T-helper 17 cell (primary cell): Measurements from ENCODE around the gene ANKRD33B. TPM values are rescaled to one million over a fixed set of nuclear protein-coding genes. Genes with fewer than 3 reads are reported as not detected.

Source experiments
- ATAC-seq: fragments of 150-1000 bp; cut with Tn5 transposase; 2 replicates; pipeline ENCODE4 v1.10.0; 2021; ENCODE audit warnings: mild to moderate bottlenecking, moderate library complexity
- DNase-seq, 3 donors: peaks; one replicate each; pipeline versions ENCODE4 v3.0.0 to v3.0.0-alpha.2; 2020 to 2021
- H3K9me3 ChIP-seq: one replicate; pipeline ENCODE4 v1.7.0; 2013; ENCODE audit warnings: low read length, mild to moderate bottlenecking; ENCODE audit not compliant: control insufficient read depth, poor library complexity, severe bottlenecking
- H3K27ac Mint-ChIP-seq: one replicate; pipeline ENCODE4 v1.8.0; 2022; ENCODE audit warnings: mild to moderate bottlenecking, moderate library complexity, mixed read lengths
- H3K27me3 Mint-ChIP-seq: one replicate; pipeline ENCODE4 v1.8.0; 2022; ENCODE audit warnings: mixed read lengths
- H3K36me3 Mint-ChIP-seq: one replicate; pipeline ENCODE4 v1.8.0; 2022; ENCODE audit warnings: low read depth, mixed read lengths
- H3K4me1 Mint-ChIP-seq: one replicate; pipeline ENCODE4 v1.8.0; 2022; ENCODE audit warnings: mild to moderate bottlenecking, mixed read lengths
- H3K4me3 Mint-ChIP-seq: one replicate; pipeline ENCODE4 v1.8.0; 2022; ENCODE audit warnings: mild to moderate bottlenecking, moderate library complexity, mixed read lengths
- total RNA-seq, 4 donors: library from RNA in 2 of 4; stranded (reverse) in 2 of 4; gene quantifications; one replicate each; pipeline ENCODE4 v1.2.3 and lab custom pipeline; 2022 to 2026

The ANKRD33B gene
- total RNA-seq, 2 donors from 2014 or later = 5.3 to 13.9 TPM

DNA sequence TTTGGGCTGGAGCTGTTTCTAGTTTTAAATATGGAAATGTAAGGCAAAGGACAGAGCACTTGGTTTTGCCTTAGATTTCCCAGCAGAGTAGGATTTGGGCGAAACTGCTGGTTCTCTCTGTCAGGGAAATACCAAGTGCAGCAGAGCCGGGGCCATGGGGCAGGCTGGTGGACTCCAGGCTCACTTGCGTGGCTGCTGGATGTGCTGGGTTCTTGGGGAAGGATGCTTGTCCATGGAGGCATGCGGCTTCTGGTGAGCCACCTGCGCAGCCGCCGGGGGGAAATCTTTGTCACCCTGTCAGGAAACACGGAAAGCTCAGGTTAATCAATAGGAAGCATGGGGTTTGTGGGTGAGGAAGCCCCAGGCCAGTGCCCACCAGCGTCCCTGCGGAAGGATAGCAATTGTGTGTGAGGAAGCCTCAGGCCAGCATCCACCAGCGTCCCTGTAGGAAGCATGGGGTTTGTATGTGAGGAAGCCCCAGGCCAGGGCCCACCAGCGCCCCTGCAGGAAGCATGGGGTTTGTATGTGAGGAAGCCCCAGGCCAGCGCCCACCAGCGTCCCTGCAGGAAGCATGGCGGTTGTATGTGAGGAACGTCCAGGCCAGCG, 117.1 kb downstream of the ANKRD33B start:
- no peak for DNase-seq
- Mint-ChIP-seq H3K27me3 (no peaks in the 10 kb centered on the region), H3K36me3 (peaks cover 3% of the 10 kb centered on the region), H3K4me1 (no peaks in the 10 kb centered on the region), H3K4me3 (no peak overlapping the region), H3K27ac (no peak overlapping the region)
- ATAC-seq = no peak
- no peaks in the 10 kb centered on the region for H3K9me3 ChIP-seq

DNA sequence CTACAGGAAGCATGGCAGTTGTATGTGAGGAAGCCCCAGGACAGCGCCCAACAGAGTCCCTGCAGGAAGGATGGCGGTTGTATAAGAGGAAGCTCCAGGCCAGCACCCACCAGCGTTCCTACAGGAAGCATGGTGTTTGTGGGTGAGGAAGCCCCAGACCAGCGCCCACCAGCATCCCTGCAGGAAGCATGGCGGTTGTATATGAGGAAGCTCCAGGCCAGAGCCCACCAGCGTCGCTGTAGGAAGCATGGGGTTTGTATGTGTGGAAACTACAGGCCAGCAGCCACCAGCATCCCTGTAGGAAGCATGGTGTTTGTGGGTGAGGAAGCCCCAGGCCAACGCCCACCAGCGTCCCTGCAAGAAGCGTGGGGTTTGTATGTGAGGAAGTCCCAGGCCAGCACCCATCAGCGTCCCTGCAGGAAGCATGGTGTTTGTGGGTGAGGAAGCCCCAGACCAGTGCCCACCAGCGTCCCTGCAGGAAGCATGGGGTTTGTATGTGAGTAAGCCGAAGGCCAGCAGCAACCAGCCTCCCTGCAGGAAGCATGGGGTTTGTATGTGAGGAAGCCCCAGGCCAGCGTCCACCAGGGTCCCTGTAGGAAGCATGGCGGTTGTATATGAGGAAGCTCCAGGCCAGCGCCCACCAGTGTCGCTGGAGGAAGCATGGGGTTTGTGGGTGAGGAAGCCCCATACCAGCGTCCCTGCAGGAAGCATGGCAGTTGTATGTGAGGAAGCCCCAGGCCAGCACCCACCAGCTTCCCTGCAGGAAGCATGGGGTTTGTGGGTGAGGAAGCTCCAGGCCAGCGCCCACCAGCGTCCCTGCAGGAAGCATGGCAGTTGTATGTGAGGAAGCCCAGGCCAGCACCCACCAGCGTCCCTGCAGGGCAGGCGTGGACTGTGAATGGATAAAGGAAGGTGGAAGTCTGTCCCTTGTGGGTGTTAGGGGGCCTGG, 118.1 kb downstream of the ANKRD33B start:
- ATAC-seq (no peak), DNase-seq (no peak)
- no peaks in the 10 kb centered on the region for H3K9me3 ChIP-seq
- H3K27me3 Mint-ChIP-seq = no peaks in the 10 kb centered on the region
- no peak overlapping the region for H3K27ac Mint-ChIP-seq
- H3K4me1 Mint-ChIP-seq = no peaks in the 10 kb centered on the region
- peaks cover 3% of the 10 kb centered on the region for H3K36me3 Mint-ChIP-seq
- no peak overlapping the region for H3K4me3 Mint-ChIP-seq

DNA sequence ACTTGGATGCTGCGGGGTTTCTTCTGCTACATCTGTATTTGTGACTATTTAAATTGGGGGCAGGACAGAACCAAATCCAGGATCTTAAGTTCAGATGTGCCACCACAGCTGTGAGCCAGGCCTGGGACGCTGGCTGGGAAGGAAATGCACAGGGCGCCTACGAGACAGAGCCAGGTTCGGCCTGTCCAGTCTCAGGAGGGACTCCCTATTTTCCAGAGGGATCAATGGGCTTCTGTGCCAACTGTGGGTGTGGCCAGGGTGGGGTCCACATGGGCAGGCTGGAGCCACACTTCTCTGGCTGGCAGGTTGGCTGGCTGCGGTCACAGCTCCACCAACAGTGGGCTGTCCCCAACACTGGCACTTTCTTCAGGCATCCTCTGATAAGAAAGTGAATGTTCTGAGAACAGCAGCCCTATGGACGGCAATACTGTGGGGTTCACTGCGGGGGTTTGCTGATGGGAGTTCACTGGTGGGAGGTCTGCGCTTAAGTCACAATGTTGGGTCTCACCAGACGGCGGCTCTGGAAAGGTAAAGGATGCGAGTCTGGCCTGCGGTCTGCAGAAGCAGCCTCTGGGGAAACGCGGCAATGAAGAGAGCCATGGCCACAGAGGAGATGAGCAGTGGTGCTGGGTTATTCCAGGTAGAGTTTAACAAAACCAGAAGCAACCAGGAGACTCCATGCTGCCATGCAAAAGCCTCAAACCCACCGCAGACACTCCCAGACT, 119.1 kb downstream of the ANKRD33B start:
- peak overlapping the region; percentile 59 for H3K27ac Mint-ChIP-seq
- no peak for DNase-seq
- H3K36me3 Mint-ChIP-seq = peaks cover 5% of the 10 kb centered on the region
- H3K4me1 Mint-ChIP-seq = no peaks in the 10 kb centered on the region
- ATAC-seq = no peak
- no peak overlapping the region for H3K4me3 Mint-ChIP-seq
- no peaks in the 10 kb centered on the region for H3K9me3 ChIP-seq
- H3K27me3 Mint-ChIP-seq = no peaks in the 10 kb centered on the region

GRCh38 chr5:10684303-10685086, 120.6 kb downstream of the ANKRD33B start:
- no peak for DNase-seq
- no peak overlapping the region for H3K27ac Mint-ChIP-seq

GRCh38 chr5:10685115-10685521, 121.2 kb downstream of the ANKRD33B start:
- H3K27ac Mint-ChIP-seq = peak overlapping the region; percentile 32
- no peaks in the 10 kb centered on the region for H3K27me3 Mint-ChIP-seq
- peaks cover 4% of the 10 kb centered on the region for H3K36me3 Mint-ChIP-seq
- H3K4me1 Mint-ChIP-seq = no peaks in the 10 kb centered on the region
- H3K4me3 Mint-ChIP-seq = no peak overlapping the region
- DNase-seq = no peak
- H3K9me3 ChIP-seq = no peaks in the 10 kb centered on the region
- ATAC-seq = no peak

More at GRCh38 chr5:10684303-10685086, 120.6 kb downstream of the ANKRD33B start:
- H3K27me3 Mint-ChIP-seq = no peaks in the 10 kb centered on the region
- no peak for ATAC-seq
- no peaks in the 10 kb centered on the region for H3K9me3 ChIP-seq
- no peaks in the 10 kb centered on the region for H3K4me1 Mint-ChIP-seq
- H3K36me3 Mint-ChIP-seq = peaks cover 4% of the 10 kb centered on the region
- no peak overlapping the region for H3K4me3 Mint-ChIP-seq

DNA sequence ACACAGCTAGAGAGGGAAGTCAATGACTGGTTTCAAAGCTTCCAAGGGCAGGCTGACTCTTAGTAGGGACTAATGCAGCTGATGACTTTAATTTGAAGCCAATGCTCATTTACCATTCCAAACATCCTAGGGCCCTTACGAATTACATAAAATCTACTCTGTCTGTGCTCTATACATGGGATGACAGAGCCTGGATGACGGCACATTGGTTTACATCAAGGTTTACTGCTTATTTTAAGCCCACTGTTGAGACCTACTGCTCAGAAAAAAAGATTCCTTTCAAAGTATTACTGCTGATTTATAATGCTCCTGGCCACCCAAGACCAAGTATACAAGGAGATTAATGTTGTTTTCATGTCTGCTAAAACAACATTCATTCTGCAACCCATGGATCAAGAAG, 123.0 kb downstream of the ANKRD33B start:
- peaks cover 4% of the 10 kb centered on the region for H3K36me3 Mint-ChIP-seq

GRCh38 chr5:10688651-10689171, 124.8 kb downstream of the ANKRD33B start:
- DNase-seq (no peak), ATAC-seq (no peak)
- H3K4me3 Mint-ChIP-seq = no peak overlapping the region
- no peak overlapping the region for H3K27ac Mint-ChIP-seq
- H3K27me3 Mint-ChIP-seq = no peaks in the 10 kb centered on the region
- no peaks in the 10 kb centered on the region for H3K9me3 ChIP-seq
- H3K4me1 Mint-ChIP-seq = peaks cover 5% of the 10 kb centered on the region
- peaks cover 4% of the 10 kb centered on the region for H3K36me3 Mint-ChIP-seq

More for the DNA sequence above, 123.0 kb downstream of the ANKRD33B start:
- Mint-ChIP-seq H3K4me1 (peaks cover 5% of the 10 kb centered on the region), H3K27ac (no peak overlapping the region), H3K4me3 (no peak overlapping the region), H3K27me3 (no peaks in the 10 kb centered on the region)
- DNase-seq (no peak), ATAC-seq (no peak)
- H3K9me3 ChIP-seq = no peaks in the 10 kb centered on the region

GRCh38 chr5:10689391-10690081, 125.7 kb downstream of the ANKRD33B start:
- no peaks in the 10 kb centered on the region for H3K9me3 ChIP-seq
- peak overlapping the region; percentile 12 for H3K4me3 Mint-ChIP-seq

DNA sequence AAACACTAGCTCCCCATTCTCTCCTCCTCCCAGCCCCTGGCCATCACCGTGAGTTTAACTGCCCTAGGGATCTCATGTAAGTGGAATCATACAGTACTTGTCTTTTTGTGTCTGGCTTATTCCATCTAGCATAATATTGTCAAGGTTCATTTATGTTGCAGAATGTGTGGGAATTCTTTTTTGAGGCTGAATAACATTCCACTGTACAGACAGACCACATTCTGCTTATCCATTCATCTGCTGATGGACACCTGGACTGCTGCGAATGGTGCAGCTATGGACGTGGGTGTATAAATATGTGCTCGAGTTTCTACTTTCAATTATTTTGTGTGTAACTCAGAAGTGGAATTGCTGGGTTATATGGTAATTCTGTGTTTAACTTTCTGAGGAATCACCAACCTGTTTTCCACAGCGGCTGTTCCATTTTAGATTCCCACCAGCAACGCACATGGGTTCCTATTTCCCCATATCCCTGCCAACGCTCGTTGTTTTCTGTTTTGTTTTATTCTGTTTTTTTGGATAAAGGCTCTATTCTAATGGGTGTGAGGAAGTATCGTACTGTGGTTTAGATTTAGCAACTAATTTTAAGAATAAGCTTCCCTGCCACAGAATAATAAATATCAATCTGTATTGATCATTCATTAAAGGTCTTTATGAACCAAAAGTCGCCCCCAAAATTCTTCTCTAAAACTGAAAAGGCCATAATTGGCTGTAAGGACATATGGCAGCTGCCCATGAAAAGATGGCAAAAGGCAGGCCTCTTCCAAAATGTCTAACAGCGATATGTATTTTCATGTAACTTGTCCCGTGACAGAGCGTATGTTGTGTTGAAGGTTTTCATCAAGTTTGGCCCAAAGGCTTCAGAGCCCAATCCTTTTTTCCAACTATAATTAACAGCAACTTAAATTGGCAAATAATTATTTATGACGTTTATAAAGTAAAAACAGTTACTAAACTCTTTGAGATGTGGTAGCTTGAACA, 126.9 kb downstream of the ANKRD33B start:
- ATAC-seq (no peak), DNase-seq (no peak)
- Mint-ChIP-seq H3K4me3 (no peak overlapping the region), H3K27me3 (no peaks in the 10 kb centered on the region), H3K36me3 (peaks cover 4% of the 10 kb centered on the region), H3K4me1 (peaks cover 5% of the 10 kb centered on the region), H3K27ac (peak overlapping the region; percentile 68)
- H3K9me3 ChIP-seq = no peaks in the 10 kb centered on the region

More at GRCh38 chr5:10689391-10690081, 125.7 kb downstream of the ANKRD33B start:
- DNase-seq (no peak), ATAC-seq (no peak)
- Mint-ChIP-seq H3K27ac (no peak overlapping the region), H3K36me3 (peaks cover 4% of the 10 kb centered on the region), H3K4me1 (peaks cover 5% of the 10 kb centered on the region), H3K27me3 (no peaks in the 10 kb centered on the region)

DNA sequence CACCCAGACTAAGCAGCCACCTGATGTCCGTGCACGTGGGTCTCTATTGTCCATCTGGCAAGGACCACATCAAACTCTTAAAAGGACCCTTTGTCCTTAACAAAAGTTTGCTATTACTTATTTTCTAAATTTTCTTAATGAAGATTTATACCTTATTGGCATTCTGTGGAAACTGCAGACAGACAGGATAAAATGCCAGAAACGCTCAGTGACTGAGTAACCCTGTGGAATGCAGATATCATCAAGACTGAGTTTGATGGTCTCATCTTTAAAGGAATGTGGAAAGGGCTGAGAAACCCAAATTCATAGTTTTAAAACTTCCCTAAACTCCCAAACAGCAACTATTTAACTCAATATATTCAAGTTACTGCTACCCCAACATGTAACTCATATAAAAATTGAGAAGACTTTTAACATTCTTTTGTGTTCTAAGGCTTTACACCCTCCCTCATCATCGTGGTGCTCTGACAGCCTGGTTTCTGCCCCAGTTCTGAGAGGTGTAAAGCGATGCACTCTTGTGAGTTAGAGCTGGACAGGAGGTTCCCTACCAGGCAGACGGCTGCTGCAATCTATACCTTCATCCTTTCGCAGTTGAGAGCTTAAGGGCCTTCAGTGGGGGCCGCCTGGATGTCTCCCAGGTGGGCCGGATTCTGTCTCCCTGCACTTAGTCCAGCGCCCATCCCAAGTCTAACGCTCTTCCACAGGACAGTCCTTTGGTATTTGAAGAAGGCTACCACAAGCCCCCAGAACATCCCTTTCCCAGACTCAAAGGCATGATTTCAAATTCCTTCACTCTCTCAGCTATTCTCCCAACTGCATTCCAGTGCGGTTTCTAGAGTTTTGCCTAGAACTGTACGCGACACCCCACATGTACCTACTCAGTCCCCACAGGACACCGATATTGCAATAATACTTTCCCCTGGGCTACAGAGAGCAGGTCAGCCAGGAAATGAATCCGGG, 128.2 kb downstream of the ANKRD33B start:
- no peak for ATAC-seq
- no peaks in the 10 kb centered on the region for H3K27me3 Mint-ChIP-seq
- peaks cover 10% of the 10 kb centered on the region for H3K4me1 Mint-ChIP-seq
- DNase-seq = no peak
- no peaks in the 10 kb centered on the region for H3K9me3 ChIP-seq
- H3K4me3 Mint-ChIP-seq = no peak overlapping the region
- no peak overlapping the region for H3K27ac Mint-ChIP-seq
- peaks cover 4% of the 10 kb centered on the region for H3K36me3 Mint-ChIP-seq
